DND-41 (cell line): ENCODE data around the gene ZNF615.

Source experiments
- EZH2 ChIP-seq: IDR thresholded peaks from 3 replicates; pipeline ENCODE4 v1.6.1; 2012; ENCODE audit warnings: borderline replicate concordance, low read depth, mild to moderate bottlenecking, moderate library complexity, low read length, inconsistent platforms; ENCODE audit not compliant: severe bottlenecking
- TF ChIP-seq, protein P1 (sequence below): IDR thresholded peaks from 2 replicates; pipeline ENCODE4 v1.5.1; 2012; ENCODE audit warnings: borderline replicate concordance, low read length, moderate library complexity, mild to moderate bottlenecking; ENCODE audit not compliant: poor library complexity, severe bottlenecking; ENCODE audit errors: extremely low read depth

DNA sequence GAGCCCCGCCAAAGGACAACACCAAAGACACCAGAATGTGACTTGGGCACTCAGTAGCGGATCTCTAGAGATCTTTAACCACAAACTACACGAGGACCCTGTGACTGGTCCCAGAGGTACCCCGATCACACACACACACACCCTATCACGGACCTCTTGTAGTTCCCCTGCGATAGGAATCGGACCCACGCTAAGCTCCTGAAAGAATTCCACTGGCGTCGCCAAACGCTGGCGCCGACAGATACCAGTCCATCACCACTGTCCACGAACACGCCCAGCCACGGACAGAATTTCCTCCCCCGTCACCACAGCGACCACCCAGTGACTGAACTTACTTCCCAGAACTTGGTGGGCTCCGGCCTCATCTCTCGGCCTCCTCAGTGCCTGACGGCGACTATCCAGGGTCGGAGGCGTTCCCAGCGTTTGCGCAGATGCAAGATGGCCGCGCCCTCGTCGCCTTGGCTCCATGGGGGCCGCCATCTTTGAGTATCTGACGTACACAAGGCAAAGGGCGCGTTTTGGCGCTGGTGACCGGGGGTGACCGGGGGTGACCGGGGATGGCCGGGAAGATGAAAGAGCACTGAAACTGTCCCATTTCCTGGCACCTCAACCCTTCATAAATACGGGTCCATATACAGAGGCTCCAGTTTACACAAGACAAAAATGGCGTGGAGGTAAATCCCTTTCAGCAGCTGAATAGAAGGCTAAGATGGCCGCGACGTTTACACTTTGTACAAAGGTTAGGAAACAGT is at the start of gene ZNF615:
- TF ChIP-seq EZH2, result no peak
- TF ChIP-seq, protein P1, sequence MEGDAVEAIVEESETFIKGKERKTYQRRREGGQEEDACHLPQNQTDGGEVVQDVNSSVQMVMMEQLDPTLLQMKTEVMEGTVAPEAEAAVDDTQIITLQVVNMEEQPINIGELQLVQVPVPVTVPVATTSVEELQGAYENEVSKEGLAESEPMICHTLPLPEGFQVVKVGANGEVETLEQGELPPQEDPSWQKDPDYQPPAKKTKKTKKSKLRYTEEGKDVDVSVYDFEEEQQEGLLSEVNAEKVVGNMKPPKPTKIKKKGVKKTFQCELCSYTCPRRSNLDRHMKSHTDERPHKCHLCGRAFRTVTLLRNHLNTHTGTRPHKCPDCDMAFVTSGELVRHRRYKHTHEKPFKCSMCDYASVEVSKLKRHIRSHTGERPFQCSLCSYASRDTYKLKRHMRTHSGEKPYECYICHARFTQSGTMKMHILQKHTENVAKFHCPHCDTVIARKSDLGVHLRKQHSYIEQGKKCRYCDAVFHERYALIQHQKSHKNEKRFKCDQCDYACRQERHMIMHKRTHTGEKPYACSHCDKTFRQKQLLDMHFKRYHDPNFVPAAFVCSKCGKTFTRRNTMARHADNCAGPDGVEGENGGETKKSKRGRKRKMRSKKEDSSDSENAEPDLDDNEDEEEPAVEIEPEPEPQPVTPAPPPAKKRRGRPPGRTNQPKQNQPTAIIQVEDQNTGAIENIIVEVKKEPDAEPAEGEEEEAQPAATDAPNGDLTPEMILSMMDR, result no peak
